Stimulated activated effector memory CD8-positive, alpha-beta T cell treated with anti-CD3 and anti-CD28 coated beads, Interleukin-12 subunit alpha, Interleukin-12 subunit beta, amount 100 ng/mL, for 72 hours (primary cell): ENCODE results near the gene PHC3.
A peak's percentile ranks its signal among the peaks of the same experiment; 100 is the strongest.
"Not testable (repeated sequence)": the region's sequence is repeated elsewhere in the genome, so short reads cannot be mapped to it uniquely, and the experiment has no call there.

Experiments
- ATAC-seq: fragments of 150-1000 bp; cut with Tn5 transposase; 2 replicates; pipeline ENCODE4 v1.10.0; 2021
- DNase-seq, 2 donors: peaks; one replicate each; pipeline ENCODE4 v3.0.0; 2021 to 2022; ENCODE audit warnings: low spot score in 2 of 2
- H3K27ac Mint-ChIP-seq: one replicate; pipeline ENCODE4 v1.8.0; 2022; ENCODE audit warnings: mild to moderate bottlenecking, mixed read lengths
- H3K36me3 Mint-ChIP-seq: one replicate; pipeline ENCODE4 v1.8.0; 2022; ENCODE audit warnings: mild to moderate bottlenecking, mixed read lengths
- H3K4me1 Mint-ChIP-seq: one replicate; pipeline ENCODE4 v1.8.0; 2022; ENCODE audit warnings: mixed read lengths
- H3K4me3 Mint-ChIP-seq: one replicate; pipeline ENCODE4 v1.8.0; 2022; ENCODE audit warnings: mild to moderate bottlenecking, mixed read lengths
- H3K9me3 Mint-ChIP-seq: one replicate; pipeline ENCODE4 v1.8.0; 2022; ENCODE audit warnings: mixed read lengths

Gene PHC3

DNA sequence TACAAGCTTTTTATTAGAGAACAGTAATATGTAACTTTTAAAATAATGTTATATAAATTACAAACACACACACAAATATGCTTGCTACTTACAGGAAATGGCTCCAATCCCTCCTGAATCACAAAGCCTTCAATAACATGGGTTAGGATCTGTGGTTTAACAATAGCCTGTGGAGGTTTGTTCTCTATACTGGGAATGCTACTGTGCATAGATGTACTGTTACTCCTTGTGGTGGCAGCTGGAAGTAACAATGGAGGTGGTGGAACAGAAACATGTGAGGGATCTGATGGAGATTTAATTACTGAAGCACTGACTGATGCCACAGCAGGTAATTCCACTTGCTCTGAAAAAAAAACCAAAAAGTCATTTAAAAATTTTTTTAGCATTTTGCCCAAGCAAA is 64.4 kb downstream of the PHC3 start:
- no peak for DNase-seq
- no peak overlapping the region for H3K27ac Mint-ChIP-seq
- no peaks in the 10 kb centered on the region for H3K9me3 Mint-ChIP-seq
- peaks cover 100% of the 10 kb centered on the region for H3K36me3 Mint-ChIP-seq
- H3K4me1 Mint-ChIP-seq: no peaks in the 10 kb centered on the region
- no peak overlapping the region for H3K4me3 Mint-ChIP-seq
- ATAC-seq: no peak

DNA sequence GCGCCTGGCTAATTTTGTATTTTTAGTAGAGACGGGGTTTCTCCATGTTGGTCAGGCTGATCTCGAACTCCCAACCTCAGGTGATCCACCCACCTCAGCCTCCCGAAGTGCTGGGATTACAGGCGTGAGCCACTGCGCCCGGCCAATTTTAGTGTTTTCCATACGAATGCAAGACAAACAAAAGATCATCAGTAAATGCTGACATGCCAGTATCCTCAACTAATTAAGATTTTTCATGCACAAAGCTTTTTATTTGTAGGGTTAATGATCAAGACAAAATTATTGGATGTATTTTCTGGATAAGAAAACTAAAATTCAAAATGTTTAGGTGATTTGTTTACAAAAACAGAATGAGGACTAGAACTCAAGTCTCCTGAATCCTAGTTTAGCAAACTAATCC is 67.4 kb downstream of the PHC3 start:
- Mint-ChIP-seq H3K4me1 (peaks cover 19% of the 10 kb centered on the region), H3K36me3 (peaks cover 95% of the 10 kb centered on the region)
- ATAC-seq, H3K27ac Mint-ChIP-seq, H3K4me3 Mint-ChIP-seq, H3K9me3 Mint-ChIP-seq, DNase-seq: not testable (repeated sequence)

DNA sequence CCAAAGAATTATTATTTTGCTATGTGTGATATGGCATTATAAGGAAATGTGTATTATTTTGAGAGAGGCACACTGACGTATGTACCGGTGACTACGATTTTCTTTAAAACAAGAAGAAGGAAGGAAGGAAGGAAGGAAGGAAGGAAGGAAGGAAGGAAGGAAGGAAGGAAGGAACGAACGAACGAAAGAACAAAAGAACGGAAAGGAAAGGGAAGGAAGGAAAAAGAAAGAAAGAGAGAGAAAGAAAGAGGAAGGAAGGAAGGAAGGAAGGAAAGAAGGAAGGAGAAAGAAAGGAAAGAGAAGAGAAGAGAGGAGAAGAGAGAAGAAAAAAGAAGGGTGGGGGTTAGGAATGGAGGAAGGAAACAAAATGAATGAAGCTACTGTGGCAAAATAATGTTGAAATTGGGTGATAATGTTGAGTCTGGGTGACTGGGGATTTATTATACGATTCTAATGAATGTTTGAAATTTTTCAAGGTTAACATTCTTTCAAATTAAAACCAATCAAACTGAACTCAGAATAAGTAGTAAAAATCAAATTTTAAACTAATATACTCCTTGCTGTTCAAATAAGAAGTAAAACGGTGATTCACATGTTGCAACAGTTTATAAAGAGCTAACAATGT is 70.3 kb downstream of the PHC3 start:
- Mint-ChIP-seq H3K4me1 (peaks cover 20% of the 10 kb centered on the region), H3K4me3 (no peak overlapping the region), H3K9me3 (no peaks in the 10 kb centered on the region), H3K27ac (peak overlapping the region; percentile 33), H3K36me3 (peaks cover 92% of the 10 kb centered on the region)
- ATAC-seq (no peak), DNase-seq (no peak)

DNA sequence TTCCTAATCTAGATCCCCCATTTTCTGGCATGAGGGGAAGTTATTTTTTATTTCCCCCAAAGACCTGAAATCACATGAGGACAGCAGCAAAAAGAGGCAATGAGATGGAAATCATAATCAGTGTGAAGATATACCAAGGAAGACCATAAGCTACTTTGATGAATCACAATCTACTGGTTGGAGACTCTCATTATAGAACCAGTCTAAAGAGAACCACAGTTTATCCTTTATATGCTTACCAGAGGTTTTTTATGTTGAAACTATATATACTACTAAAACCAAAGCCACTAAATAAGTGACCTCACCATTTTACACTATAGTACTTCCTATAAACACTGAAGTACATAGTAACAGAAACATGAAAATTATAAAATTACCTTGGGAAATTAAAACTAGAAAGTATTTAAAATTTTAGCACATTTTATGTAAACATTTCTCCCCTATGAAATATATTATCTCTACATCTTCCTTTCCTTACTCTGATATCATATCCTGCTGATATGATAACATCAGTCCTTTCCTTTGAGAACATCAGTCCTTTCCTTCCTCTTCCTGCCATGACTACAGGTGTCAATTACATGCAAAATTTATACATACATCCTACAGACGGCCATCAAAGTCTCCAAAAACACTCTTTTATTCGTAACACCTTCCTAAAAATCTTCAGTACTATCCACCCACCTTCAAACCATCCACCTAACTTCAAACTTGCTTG is 71.8 kb downstream of the PHC3 start:
- peaks cover 20% of the 10 kb centered on the region for H3K4me1 Mint-ChIP-seq
- H3K27ac Mint-ChIP-seq: peak overlapping the region; percentile 5
- H3K9me3 Mint-ChIP-seq: no peaks in the 10 kb centered on the region
- DNase-seq: no peak
- ATAC-seq: peak; percentile 70
- no peak overlapping the region for H3K4me3 Mint-ChIP-seq
- H3K36me3 Mint-ChIP-seq: peaks cover 92% of the 10 kb centered on the region

DNA sequence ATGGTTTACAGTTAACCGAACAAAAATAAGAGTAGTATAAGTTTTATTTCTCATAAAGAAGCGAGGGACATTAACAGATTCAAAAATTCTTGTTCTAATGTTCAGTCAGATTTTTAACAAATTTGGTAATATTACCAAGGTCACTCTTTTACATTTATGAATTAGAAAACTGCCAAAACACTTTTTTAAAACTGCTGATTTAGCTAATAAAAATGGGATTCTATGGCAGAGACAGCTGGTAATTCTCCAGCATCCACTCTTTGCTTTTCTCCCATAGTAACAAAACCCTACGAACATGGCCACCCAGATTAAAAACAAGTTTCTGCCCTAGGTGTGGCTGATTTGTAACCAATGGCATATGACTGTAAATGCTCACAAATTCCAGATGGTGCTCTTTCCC is 72.6 kb downstream of the PHC3 start:
- peaks cover 92% of the 10 kb centered on the region for H3K36me3 Mint-ChIP-seq
- H3K9me3 Mint-ChIP-seq: no peaks in the 10 kb centered on the region
- ATAC-seq: no peak
- no peak for DNase-seq
- H3K27ac Mint-ChIP-seq: no peak overlapping the region
- no peak overlapping the region for H3K4me3 Mint-ChIP-seq
- H3K4me1 Mint-ChIP-seq: peaks cover 20% of the 10 kb centered on the region

DNA sequence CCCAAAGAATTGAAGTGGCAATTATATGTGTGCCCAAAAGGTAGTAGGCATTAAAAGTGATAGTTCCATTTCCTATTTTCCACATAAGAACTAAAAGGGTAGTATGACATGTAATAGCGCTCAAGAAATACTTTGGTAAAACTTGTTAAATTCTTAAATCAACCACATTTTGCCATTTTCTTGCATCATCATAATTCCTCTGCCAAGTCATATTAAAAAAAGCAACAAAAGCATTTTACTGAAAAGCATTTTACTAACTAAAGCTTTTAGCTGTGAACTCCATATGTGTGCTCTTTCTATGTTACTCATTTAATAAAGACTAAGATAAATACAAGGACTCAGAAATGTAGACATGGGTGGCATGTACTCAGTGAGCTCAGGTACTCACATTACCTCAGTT is 73.6 kb downstream of the PHC3 start:
- Mint-ChIP-seq H3K4me1 (peaks cover 20% of the 10 kb centered on the region), H3K9me3 (no peaks in the 10 kb centered on the region), H3K36me3 (peaks cover 92% of the 10 kb centered on the region), H3K27ac (peak overlapping the region; percentile 62), H3K4me3 (no peak overlapping the region)
- DNase-seq (no peak), ATAC-seq (no peak)

DNA sequence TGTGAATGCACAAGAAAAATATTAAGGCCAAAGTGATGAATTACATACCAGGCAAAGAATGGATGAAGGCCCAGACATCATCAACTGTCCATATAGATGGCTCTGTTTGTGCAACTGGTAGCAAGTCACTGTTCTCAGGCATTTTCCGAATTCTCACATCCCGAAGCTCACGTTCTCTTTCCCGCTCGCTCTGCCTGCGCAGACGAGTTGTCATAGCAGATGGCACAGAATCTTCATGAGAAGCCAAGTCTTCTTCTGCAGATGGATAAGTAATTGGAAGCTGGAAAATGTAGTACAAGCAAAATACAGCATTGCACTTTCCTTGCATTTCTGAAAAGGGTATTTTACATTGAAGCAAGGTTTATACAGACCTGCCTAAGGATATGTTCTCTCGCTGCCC is 79.1 kb downstream of the PHC3 start:
- ATAC-seq (no peak), DNase-seq (no peak)
- Mint-ChIP-seq H3K9me3 (no peaks in the 10 kb centered on the region), H3K27ac (peak overlapping the region; percentile 58), H3K4me1 (peaks cover 11% of the 10 kb centered on the region), H3K36me3 (peaks cover 97% of the 10 kb centered on the region), H3K4me3 (no peak overlapping the region)

DNA sequence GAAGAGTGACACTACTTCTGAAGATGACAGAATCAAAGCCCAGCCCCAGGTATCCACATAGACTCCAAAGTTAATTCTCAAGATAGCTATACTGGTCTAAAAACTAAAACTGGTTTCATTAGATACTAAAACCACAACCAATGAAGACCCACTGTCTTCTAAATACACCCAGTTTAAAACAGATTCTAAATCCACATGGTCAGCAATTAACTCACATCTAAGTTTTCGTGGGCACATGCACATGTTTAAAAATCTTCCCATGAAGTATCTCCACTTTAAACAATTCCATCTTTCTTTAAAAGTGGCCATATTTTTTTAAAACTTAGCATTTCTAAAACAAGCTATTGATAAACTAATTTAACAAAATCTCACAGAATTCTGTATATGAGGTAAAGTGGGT is 80.6 kb downstream of the PHC3 start:
- no peak for DNase-seq
- Mint-ChIP-seq H3K36me3 (peaks cover 100% of the 10 kb centered on the region), H3K4me3 (no peak overlapping the region)

DNA sequence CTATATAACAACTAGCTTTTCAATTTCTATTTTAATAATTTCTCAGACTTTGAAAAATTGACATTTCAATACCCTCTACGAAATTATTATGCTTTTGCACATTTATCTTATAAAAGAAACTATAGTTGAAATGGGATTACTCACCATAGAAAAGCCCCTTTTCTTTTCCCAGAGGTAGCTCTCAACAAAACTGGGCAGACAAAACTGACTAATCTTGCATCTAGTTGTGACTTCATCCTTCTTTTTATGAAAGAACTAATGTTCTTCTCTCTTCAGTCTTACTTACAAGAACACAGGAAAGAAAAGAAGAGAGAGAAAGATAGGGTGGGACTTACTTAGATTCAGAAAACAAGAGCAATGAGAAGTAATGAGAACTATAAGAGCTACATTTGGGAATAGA is 82.8 kb downstream of the PHC3 start:
- ATAC-seq (peak; percentile 80), DNase-seq (no peak)
- H3K4me3 Mint-ChIP-seq: peak overlapping the region; percentile 2
- no peaks in the 10 kb centered on the region for H3K9me3 Mint-ChIP-seq
- H3K27ac Mint-ChIP-seq: peak overlapping the region; percentile 50
- H3K36me3 Mint-ChIP-seq: peaks cover 100% of the 10 kb centered on the region
- peaks cover 11% of the 10 kb centered on the region for H3K4me1 Mint-ChIP-seq

More for the DNA sequence above, 80.6 kb downstream of the PHC3 start:
- no peak for ATAC-seq
- H3K27ac Mint-ChIP-seq: peak overlapping the region; percentile 71
- H3K9me3 Mint-ChIP-seq: no peaks in the 10 kb centered on the region
- peaks cover 11% of the 10 kb centered on the region for H3K4me1 Mint-ChIP-seq

DNA sequence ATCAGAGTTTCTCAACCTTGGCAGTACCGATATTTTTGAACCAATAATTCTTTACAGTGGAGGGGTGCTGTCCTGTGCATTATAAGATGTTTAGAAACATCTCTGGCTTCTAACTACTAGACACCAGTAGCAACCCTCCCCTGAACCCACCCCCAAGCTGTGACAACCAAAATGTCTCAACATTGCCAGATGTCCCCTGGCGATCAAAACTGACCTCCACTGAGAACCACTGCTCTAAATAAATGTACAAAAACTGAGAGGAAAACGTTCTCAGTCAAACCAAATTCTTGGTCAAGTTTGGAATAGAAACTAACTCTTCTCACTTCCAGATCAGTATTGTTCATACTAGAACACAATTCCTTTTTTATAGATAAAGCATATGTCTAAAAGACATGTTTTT is 85.2 kb downstream of the PHC3 start:
- Mint-ChIP-seq H3K4me3 (no peak overlapping the region), H3K4me1 (peaks cover 11% of the 10 kb centered on the region), H3K27ac (peak overlapping the region; percentile 26), H3K9me3 (no peaks in the 10 kb centered on the region), H3K36me3 (peaks cover 100% of the 10 kb centered on the region)
- ATAC-seq: no peak
- no peak for DNase-seq

DNA sequence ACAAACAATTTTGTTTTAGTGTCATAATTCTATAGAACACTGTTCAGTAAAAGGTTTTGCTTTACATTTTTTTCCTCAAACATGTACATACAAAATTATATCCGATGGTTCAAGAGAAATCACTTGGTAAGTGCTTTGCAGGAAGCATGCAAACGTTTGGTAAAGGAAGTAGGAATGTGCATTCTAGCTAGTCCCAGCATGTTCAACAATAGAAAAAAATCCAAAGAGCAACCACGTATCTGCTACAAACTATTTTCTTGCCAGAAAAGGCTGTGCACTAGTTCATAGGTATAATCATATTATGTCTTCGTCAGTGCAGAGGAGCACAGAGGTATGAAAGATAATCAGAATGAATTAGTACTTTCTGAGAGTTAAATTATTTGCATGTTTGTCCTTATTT is 85.8 kb downstream of the PHC3 start:
- Mint-ChIP-seq H3K9me3 (no peaks in the 10 kb centered on the region), H3K36me3 (peaks cover 100% of the 10 kb centered on the region), H3K27ac (no peak overlapping the region), H3K4me3 (no peak overlapping the region), H3K4me1 (peaks cover 11% of the 10 kb centered on the region)
- ATAC-seq (no peak), DNase-seq (no peak)

DNA sequence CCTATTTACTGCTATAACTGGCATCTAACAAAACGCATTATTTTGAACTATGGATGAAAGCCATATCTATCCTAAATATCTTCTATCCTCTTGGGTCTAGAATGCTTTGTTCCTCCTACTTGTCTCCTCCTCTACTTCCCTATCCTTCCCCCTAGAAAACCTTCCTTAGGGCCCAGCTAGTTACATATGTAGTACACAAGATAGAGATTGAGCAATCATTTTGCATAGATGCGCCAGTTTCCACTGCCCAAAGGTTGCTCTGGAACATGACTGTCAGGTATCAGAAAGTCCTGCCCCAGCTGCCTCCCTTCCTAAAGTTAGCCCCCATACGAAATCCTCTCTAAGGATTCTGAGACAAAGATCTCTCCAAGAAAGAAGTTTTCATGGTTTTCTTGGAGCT is 88.6 kb downstream of the PHC3 start:
- Mint-ChIP-seq H3K4me1 (no peaks in the 10 kb centered on the region), H3K4me3 (no peak overlapping the region), H3K36me3 (peaks cover 99% of the 10 kb centered on the region), H3K9me3 (no peaks in the 10 kb centered on the region), H3K27ac (peak overlapping the region; percentile 58)
- DNase-seq: no peak
- ATAC-seq: no peak

DNA sequence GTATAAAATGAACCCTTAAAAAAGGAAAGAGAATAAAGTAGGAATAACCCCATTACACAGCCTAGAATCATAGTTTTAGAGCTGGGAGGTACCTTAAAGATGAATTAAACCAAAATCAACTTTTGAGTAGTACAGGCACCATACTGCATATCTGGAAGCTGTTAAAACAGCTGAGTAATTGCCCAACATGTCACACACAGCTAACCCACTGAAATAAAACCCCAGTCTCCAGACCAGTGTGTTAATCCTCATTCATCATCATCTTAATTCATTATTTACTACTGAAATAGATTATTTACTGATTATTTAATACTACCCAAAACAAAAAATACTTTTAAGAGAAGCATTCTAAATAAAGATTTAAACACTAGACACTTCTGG is 90.9 kb downstream of the PHC3 start:
- Mint-ChIP-seq H3K27ac (peak overlapping the region; percentile 67), H3K36me3 (peaks cover 99% of the 10 kb centered on the region), H3K4me1 (no peaks in the 10 kb centered on the region), H3K9me3 (no peaks in the 10 kb centered on the region), H3K4me3 (no peak overlapping the region)
- DNase-seq: no peak
- ATAC-seq: peak; percentile 90

DNA sequence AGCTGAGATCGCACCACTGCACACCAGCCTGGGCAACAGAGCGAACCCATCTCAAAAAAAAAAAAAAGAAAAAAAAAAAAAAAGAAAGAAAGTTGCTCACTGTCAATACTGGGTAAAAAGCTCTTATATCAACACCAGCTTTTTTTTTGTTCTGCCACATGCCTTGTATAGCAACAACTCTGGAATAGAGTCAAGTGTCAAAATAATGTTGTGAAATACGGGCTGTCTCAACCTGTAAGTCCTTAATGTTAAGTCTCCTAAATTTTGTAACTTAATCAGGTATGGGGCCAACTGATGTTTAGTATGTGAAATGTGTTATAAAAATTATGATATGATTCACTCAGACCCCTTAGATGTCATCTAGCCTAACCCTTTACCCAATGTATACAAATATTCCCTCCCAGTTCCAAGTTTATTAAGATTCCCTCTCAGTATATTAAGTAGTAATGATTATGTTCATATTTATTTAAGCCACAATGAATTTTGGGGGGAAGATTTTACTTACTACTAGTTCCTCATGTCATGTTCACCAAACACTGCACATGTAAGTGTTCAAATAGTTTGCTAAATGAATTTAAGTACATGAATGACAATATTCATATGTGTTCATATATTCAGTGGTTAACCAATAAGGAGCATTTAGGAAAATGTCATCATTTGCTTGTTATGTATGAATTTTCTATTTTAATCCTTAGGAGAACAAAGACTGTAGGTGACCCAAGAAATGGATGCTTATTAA is 91.5 kb downstream of the PHC3 start:
- H3K9me3 Mint-ChIP-seq: no peaks in the 10 kb centered on the region
- H3K27ac Mint-ChIP-seq: peak overlapping the region; percentile 67
- H3K36me3 Mint-ChIP-seq: peaks cover 99% of the 10 kb centered on the region

DNA sequence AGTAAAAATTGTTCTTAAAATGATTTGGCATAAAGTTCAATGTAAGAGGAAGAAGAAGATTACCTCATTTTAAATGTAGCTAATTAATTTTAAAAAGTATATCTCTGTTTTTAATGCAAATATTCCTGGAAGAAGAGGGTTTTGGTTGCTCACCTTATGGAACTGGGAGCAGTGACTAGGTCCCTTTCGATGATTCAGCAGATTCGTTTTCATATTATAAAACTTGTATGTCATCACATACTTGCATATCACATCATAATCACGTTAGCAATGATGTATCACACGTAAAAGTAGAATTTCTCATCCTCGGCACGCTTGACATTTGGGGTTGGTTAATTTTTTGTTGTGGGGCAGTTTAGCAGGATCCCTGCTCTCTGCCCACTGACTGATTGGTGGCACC is 96.1 kb downstream of the PHC3 start:
- Mint-ChIP-seq H3K36me3 (peaks cover 82% of the 10 kb centered on the region), H3K4me3 (no peak overlapping the region), H3K4me1 (peaks cover 2% of the 10 kb centered on the region), H3K27ac (no peak overlapping the region), H3K9me3 (no peaks in the 10 kb centered on the region)
- ATAC-seq: no peak
- no peak for DNase-seq

More for the DNA sequence above, 91.5 kb downstream of the PHC3 start:
- DNase-seq (no peak), ATAC-seq (peak; percentile 61)
- H3K4me3 Mint-ChIP-seq: no peak overlapping the region
- H3K4me1 Mint-ChIP-seq: no peaks in the 10 kb centered on the region

DNA sequence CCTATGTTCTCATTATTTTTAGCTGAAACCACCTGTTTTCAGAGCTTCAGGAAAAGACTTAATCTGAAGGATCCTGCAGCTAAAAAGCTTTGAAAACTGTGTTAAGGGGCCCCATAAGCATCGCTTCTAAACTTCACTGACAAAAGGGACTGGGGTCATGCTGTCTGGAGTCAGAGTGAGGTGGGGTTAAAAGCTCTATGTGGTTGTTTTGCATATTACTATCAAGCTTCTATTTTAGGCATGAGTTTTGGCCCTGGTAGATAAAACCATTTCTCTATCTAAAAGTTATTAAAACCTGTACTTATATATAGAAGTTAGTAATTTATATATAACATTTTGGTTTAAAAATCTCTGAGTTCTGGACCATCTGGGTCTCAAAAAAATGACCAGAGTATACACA is 98.2 kb downstream of the PHC3 start:
- H3K9me3 Mint-ChIP-seq: no peaks in the 10 kb centered on the region
- no peak overlapping the region for H3K27ac Mint-ChIP-seq
- peaks cover 4% of the 10 kb centered on the region for H3K4me1 Mint-ChIP-seq
- DNase-seq (no peak), ATAC-seq (no peak)
- no peak overlapping the region for H3K4me3 Mint-ChIP-seq
- H3K36me3 Mint-ChIP-seq: peaks cover 62% of the 10 kb centered on the region
